Activated CD8-positive, alpha-beta memory T cell treated with anti-CD3 and anti-CD28 coated beads, Interleukin-2, amount 10 ng/mL, durations not matched to agents 7 days and 5 days (primary cell): ENCODE measurements around the gene EDARADD. TPM values are rescaled to one million over a fixed set of nuclear protein-coding genes. Genes with fewer than 3 reads are reported as not detected.
"Not testable (repeated sequence)": the region's sequence is repeated elsewhere in the genome, so short reads cannot be mapped to it uniquely, and the experiment has no call there.

Experiments
- ATAC-seq: fragments of 150-1000 bp; cut with Tn5 transposase; one replicate; pipeline ENCODE4 v1.10.0; 2021; ENCODE audit warnings: moderate library complexity
- CTCF ChIA-PET: fragments of 350-600 bp; sonication (Branson Sonifier 250); formaldehyde crosslinking; loops from one replicate; lab custom pipeline; 2021; ENCODE audit warnings: antibody characterized with exemption; lab: Charles Lee
- DNase-seq: peaks from one replicate; pipeline ENCODE4 v3.0.0-alpha.2; 2020
- H3K27ac Mint-ChIP-seq: one replicate; pipeline ENCODE4 v1.8.0; 2021; ENCODE audit warnings: mild to moderate bottlenecking, mixed read lengths
- H3K27me3 Mint-ChIP-seq: one replicate; pipeline ENCODE4 v1.8.0; 2021; ENCODE audit warnings: mixed read lengths
- H3K36me3 Mint-ChIP-seq: one replicate; pipeline ENCODE4 v1.8.0; 2021; ENCODE audit warnings: mild to moderate bottlenecking, mixed read lengths
- H3K4me1 Mint-ChIP-seq: one replicate; pipeline ENCODE4 v1.8.0; 2021; ENCODE audit warnings: mixed read lengths
- H3K4me3 Mint-ChIP-seq: one replicate; pipeline ENCODE4 v1.8.0; 2021; ENCODE audit warnings: mild to moderate bottlenecking, moderate library complexity, mixed read lengths
- H3K9me3 Mint-ChIP-seq: one replicate; pipeline ENCODE4 v1.8.0; 2022; ENCODE audit warnings: low read depth, mixed read lengths
- total RNA-seq, 2 experiments: library from RNA; stranded (reverse); gene quantifications; one replicate each; pipeline ENCODE4 v1.2.3, GENCODE V29; 2021

Gene EDARADD
- total RNA-seq, 2 experiments from 2014 or later: 3.7 to 11.8 TPM

DNA sequence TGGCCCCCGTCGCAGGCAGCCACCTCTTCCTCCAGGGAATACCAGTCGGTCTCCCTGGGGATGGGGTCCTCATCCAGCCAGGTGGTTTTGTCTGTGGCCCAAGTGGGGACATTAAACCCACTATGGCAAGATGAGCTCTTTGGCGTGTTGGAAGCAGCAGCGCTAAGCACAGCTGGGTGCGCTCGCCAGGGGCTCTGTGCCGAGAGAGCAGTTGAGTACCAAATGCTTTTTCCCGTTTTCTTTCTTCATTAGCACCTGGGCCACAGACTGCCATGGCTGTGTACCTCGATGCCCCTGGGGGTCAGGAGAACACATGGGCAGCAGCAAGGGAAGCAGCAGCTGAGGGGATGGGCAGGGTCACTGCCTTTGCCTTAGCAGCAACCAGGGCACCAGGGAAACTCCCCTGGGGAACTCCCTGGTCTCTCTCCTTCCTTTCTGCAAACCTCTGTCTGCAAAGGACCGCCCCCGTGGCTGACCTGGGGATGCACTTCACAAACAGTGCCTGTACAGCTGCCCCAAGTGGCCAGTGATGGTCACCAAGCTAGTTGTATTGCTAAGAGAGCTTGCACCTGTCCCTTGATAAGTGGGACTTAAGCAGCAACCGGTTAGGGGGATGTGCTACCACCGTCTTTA is 31.1 kb downstream of the EDARADD start:
- DNase-seq: peak; percentile 45
- CTCF ChIA-PET: no interaction called here
- H3K4me3 Mint-ChIP-seq: no peak overlapping the region
- peaks cover 13% of the 10 kb centered on the region for H3K4me1 Mint-ChIP-seq
- no peaks in the 10 kb centered on the region for H3K9me3 Mint-ChIP-seq
- ATAC-seq: peak; percentile 30
- H3K27ac Mint-ChIP-seq: no peak overlapping the region
- no peaks in the 10 kb centered on the region for H3K27me3 Mint-ChIP-seq
- H3K36me3 Mint-ChIP-seq: peaks cover 8% of the 10 kb centered on the region

GRCh38 chr1:236426215-236426614 is 32.1 kb downstream of the EDARADD start:
- Mint-ChIP-seq H3K27ac (no peak overlapping the region), H3K36me3 (peaks cover 8% of the 10 kb centered on the region), H3K4me1 (peaks cover 13% of the 10 kb centered on the region), H3K27me3 (no peaks in the 10 kb centered on the region), H3K4me3 (no peak overlapping the region), H3K9me3 (no peaks in the 10 kb centered on the region)
- no peak for ATAC-seq
- CTCF ChIA-PET: no interaction called here
- no peak for DNase-seq

DNA sequence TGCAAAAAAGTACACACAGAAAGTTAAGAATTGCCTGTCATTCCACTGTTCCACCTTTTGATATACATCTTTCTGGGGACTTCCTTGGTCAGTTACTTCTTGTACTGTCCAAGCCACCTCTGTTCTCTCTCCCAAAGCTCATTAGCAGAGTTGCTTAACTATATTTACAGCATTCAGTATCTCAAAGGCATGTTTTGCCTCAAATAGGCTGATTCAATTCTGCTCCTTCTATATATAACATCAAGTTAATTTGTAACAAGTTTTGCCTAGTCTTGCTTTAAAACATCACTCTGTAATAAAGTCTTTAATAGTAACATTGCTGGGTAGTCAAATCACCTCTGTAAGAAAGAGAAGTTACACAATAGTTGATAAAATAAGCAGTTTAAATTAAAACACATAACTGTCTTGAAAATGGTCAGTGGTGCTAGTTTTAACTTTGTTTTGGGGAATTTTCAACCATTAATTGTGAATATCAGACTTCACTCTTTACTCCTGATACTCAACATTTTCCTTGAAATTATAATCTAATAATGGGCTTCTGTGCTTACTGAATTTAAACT is 35.7 kb downstream of the EDARADD start:
- Mint-ChIP-seq H3K9me3 (no peaks in the 10 kb centered on the region), H3K4me1 (peaks cover 12% of the 10 kb centered on the region), H3K36me3 (peaks cover 8% of the 10 kb centered on the region), H3K27me3 (no peaks in the 10 kb centered on the region), H3K27ac (no peak overlapping the region), H3K4me3 (no peak overlapping the region)
- CTCF ChIA-PET: interaction anchor here (0.6 kb wide), 1 partner anchor 102 kb away, joined by 3 read pairs; no protein-coding TSS in a partner anchor
- ATAC-seq: no peak
- DNase-seq: no peak

DNA sequence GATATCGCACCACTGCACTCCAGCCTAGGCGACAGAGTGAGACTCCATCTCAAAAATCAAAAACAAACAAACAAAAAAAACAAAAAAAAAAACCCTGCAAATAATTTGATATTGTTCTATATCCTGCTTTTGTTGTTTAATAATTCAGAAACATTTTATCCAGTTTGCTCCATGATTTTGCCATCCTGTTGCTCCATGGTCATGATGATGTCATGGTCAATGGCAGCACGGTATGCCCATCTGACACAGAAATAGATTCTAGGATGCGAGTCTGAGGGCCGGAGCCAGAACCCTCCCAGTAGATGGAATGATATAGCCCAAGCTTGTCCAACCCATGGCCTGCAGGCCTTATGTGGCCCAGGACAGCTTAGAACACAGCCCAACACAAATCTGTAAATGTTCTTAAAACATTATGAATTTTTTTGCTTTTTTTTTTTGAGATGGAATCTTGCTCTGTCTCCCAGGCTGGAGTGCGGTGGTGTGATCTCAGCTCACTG is 39.8 kb downstream of the EDARADD start:
- no peak overlapping the region for H3K27ac Mint-ChIP-seq
- no peak for ATAC-seq
- CTCF ChIA-PET: no interaction called here
- no peak overlapping the region for H3K4me3 Mint-ChIP-seq
- DNase-seq: no peak
- H3K36me3 Mint-ChIP-seq: peaks cover 3% of the 10 kb centered on the region
- peaks cover under 1% of the 10 kb centered on the region for H3K27me3 Mint-ChIP-seq
- no peaks in the 10 kb centered on the region for H3K4me1 Mint-ChIP-seq
- H3K9me3 Mint-ChIP-seq: no peaks in the 10 kb centered on the region

DNA sequence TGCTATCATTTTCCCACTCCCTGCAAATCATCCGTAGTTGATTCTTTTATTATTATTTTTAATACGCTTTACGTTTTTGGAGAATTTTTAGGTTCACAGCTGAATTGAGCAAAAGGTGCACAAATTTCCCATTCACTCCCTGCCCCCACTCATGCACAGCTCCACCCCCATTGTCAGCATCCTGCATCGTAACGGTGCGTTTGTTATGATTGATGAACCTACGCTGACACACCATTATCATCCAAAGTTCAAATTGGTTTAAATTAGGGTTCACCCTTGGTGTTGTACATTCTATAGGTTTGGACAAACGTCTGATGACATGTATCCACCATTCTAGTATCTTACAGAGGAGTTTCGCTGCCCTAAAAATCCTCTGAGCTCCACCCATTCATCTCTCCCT is 44.5 kb downstream of the EDARADD start:
- H3K4me3 Mint-ChIP-seq: no peak overlapping the region
- DNase-seq (no peak), ATAC-seq (no peak)
- H3K4me1 Mint-ChIP-seq: no peaks in the 10 kb centered on the region
- H3K9me3 Mint-ChIP-seq: no peaks in the 10 kb centered on the region
- peaks cover 3% of the 10 kb centered on the region for H3K27me3 Mint-ChIP-seq
- peaks cover 2% of the 10 kb centered on the region for H3K36me3 Mint-ChIP-seq
- CTCF ChIA-PET: no interaction called here
- H3K27ac Mint-ChIP-seq: no peak overlapping the region

- CTCF ChIA-PET: no interaction called here
- DNase-seq: no peak
- Mint-ChIP-seq H3K27ac (no peak overlapping the region), H3K4me3 (no peak overlapping the region), H3K4me1 (no peaks in the 10 kb centered on the region), H3K36me3 (peaks cover 2% of the 10 kb centered on the region), H3K9me3 (no peaks in the 10 kb centered on the region), H3K27me3 (peaks cover 3% of the 10 kb centered on the region)
- no peak for ATAC-seq
These were observed 46.3 kb downstream of the EDARADD start for GRCh38 chr1:236440373-236440772.

DNA sequence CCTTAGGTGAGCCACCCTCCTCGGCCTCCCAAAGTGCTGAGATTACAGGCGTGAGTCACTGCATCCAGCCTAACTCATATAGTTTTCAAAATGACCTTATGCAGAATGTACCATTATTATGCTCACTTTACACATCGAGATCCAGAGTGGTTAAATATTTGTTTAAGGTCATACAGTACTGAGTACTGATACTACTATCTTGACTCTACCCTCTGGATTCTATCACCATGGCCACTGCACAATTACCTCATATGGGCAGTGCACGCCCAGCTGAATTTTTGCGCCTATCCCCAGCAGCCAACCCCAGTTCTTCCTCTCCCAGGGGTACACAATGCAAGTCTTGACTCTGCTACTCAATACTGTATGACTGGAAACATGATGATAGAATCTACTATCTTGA is 56.7 kb downstream of the EDARADD start:
- DNase-seq (no peak), ATAC-seq (no peak)
- Mint-ChIP-seq H3K36me3 (no peaks in the 10 kb centered on the region), H3K9me3 (no peaks in the 10 kb centered on the region), H3K4me3 (no peak overlapping the region), H3K27me3 (no peaks in the 10 kb centered on the region), H3K4me1 (no peaks in the 10 kb centered on the region), H3K27ac (no peak overlapping the region)
- CTCF ChIA-PET: interaction anchor here (1.1 to 1.5 kb wide), 2 partner anchors 15 to 40 kb away, joined by 4 read pairs; no protein-coding TSS in a partner anchor

DNA sequence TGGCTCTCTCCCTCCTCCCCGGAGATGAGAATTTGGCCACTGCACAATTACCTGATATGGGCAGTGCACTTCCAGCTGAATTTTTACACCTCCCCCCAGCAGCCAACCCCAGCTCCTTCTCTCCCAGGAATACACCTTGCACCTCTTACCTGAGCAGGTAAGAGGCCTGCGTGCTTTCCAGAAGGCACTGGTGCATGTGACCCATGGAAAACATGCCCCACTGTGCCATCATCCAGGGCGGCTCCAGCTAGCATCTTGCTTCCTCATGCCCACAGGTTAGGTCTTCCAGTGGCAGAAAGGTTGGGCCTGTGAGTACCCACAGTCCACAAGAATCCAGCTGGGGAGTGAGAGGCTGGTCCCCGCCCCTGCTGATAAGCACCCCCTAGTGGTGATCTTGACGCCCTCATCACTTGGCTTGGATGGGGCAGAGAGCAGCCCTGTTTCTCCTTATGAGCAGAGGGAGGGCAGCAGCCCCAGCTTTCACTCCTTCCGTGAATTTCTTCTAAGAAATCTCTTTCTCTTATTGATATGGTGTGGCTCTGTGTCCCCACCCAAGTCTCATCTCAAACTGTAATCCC is 57.8 kb downstream of the EDARADD start:
- Mint-ChIP-seq H3K36me3 (no peaks in the 10 kb centered on the region), H3K9me3 (no peaks in the 10 kb centered on the region), H3K27ac (no peak overlapping the region), H3K4me3 (no peak overlapping the region), H3K4me1 (no peaks in the 10 kb centered on the region), H3K27me3 (no peaks in the 10 kb centered on the region)
- peak; percentile 64 for ATAC-seq
- CTCF ChIA-PET: interaction anchor here (0.6 to 2.0 kb wide), 8 partner anchors 16 to 348 kb away, joined by 3 to 9 read pairs (median 4); no protein-coding TSS in a partner anchor
- DNase-seq: peak; percentile 52

- CTCF ChIA-PET: no interaction called here
- H3K9me3 Mint-ChIP-seq: no peaks in the 10 kb centered on the region
- no peaks in the 10 kb centered on the region for H3K36me3 Mint-ChIP-seq
- DNase-seq (no peak), ATAC-seq (no peak)
- no peak overlapping the region for H3K4me3 Mint-ChIP-seq
- H3K27me3 Mint-ChIP-seq: peaks cover 8% of the 10 kb centered on the region
- no peak overlapping the region for H3K27ac Mint-ChIP-seq
- peaks cover 8% of the 10 kb centered on the region for H3K4me1 Mint-ChIP-seq
These were observed 61.2 kb downstream of the EDARADD start for GRCh38 chr1:236455243-236455642.

GRCh38 chr1:236457775-236458174 is 63.7 kb downstream of the EDARADD start:
- ATAC-seq (peak; percentile 45), DNase-seq (no peak)
- Mint-ChIP-seq H3K27ac (no peak overlapping the region), H3K4me3 (no peak overlapping the region), H3K4me1 (peaks cover 8% of the 10 kb centered on the region), H3K9me3 (no peaks in the 10 kb centered on the region), H3K27me3 (peaks cover 20% of the 10 kb centered on the region), H3K36me3 (no peaks in the 10 kb centered on the region)
- CTCF ChIA-PET: interaction anchor here (0.7 kb wide), 1 partner anchor 304 kb away, joined by 3 read pairs; no protein-coding TSS in a partner anchor

- H3K27me3 Mint-ChIP-seq: peaks cover 23% of the 10 kb centered on the region
- peaks cover 8% of the 10 kb centered on the region for H3K4me1 Mint-ChIP-seq
- ATAC-seq: no peak
- no peak for DNase-seq
- peaks cover 1% of the 10 kb centered on the region for H3K36me3 Mint-ChIP-seq
- H3K4me3 Mint-ChIP-seq: no peak overlapping the region
- H3K27ac Mint-ChIP-seq: no peak overlapping the region
- CTCF ChIA-PET: no interaction called here
- no peaks in the 10 kb centered on the region for H3K9me3 Mint-ChIP-seq
These were observed 64.9 kb downstream of the EDARADD start for GRCh38 chr1:236458996-236459395.

- H3K27me3 Mint-ChIP-seq: peaks cover 32% of the 10 kb centered on the region
- peaks cover 1% of the 10 kb centered on the region for H3K36me3 Mint-ChIP-seq
- CTCF ChIA-PET: no interaction called here
- ATAC-seq: no peak
- H3K27ac Mint-ChIP-seq: no peak overlapping the region
- DNase-seq: no peak
- H3K4me1 Mint-ChIP-seq: peaks cover 10% of the 10 kb centered on the region
- H3K4me3 Mint-ChIP-seq: no peak overlapping the region
- H3K9me3 Mint-ChIP-seq: no peaks in the 10 kb centered on the region
These were observed 66.0 kb downstream of the EDARADD start for GRCh38 chr1:236460103-236460502.

- peaks cover 19% of the 10 kb centered on the region for H3K4me1 Mint-ChIP-seq
- H3K4me3 Mint-ChIP-seq, H3K9me3 Mint-ChIP-seq, DNase-seq, H3K27ac Mint-ChIP-seq, H3K36me3 Mint-ChIP-seq, ATAC-seq: not testable (repeated sequence)
- CTCF ChIA-PET: interaction anchor here (0.7 kb wide), 1 partner anchor 1387 kb away, joined by 3 read pairs; no protein-coding TSS in a partner anchor
- peaks cover 42% of the 10 kb centered on the region for H3K27me3 Mint-ChIP-seq
These were observed 70.1 kb downstream of the EDARADD start for GRCh38 chr1:236464197-236464596.
